Osteoblast (primary cell): Measurements from ENCODE around the gene ZNF367. TPM values are rescaled to one million over a fixed set of nuclear protein-coding genes. Genes with fewer than 3 reads are reported as not detected.

ENCODE experiments used
- DNase-seq: peaks from one replicate; pipeline ENCODE4 v3.0.0; 2011; ENCODE audit warnings: low spot score, mixed read lengths; ENCODE audit not compliant: insufficient read length; ENCODE audit errors: missing footprints
- H2AFZ ChIP-seq: 2 replicates; pipeline ENCODE4 v1.6.0; 2011; ENCODE audit warnings: mild to moderate bottlenecking, low read length
- H3K27ac ChIP-seq: 2 replicates; pipeline ENCODE4 v1.5.1; 2011; ENCODE audit warnings: mild to moderate bottlenecking, low read depth, low read length, moderate library complexity
- H3K27me3 ChIP-seq: 2 replicates; pipeline ENCODE4 v1.6.0; 2012; ENCODE audit warnings: mild to moderate bottlenecking, control low read depth, inconsistent platforms, low read length, moderate library complexity; ENCODE audit not compliant: insufficient read depth
- H3K36me3 ChIP-seq: 2 replicates; pipeline ENCODE4 v1.5.1; 2011; ENCODE audit warnings: mild to moderate bottlenecking, low read length, control low read depth, moderate library complexity; ENCODE audit not compliant: insufficient read depth
- H3K4me1 ChIP-seq: 2 replicates; pipeline ENCODE4 v1.5.1; 2011; ENCODE audit warnings: mild to moderate bottlenecking, low read length, control low read depth, moderate library complexity; ENCODE audit not compliant: insufficient read depth
- H3K4me2 ChIP-seq: 2 replicates; pipeline ENCODE4 v1.6.0; 2011; ENCODE audit warnings: mild to moderate bottlenecking, low read length; ENCODE audit not compliant: insufficient read depth
- H3K4me3 ChIP-seq: fragments of 200-600 bp; sonication (generic); 3 replicates; pipeline ENCODE4 v1.5.1; 2012; ENCODE audit warnings: mild to moderate bottlenecking, low read length, inconsistent platforms; ENCODE audit not compliant: insufficient read depth
- H3K79me2 ChIP-seq: 2 replicates; pipeline ENCODE4 v1.6.0; 2012; ENCODE audit warnings: mild to moderate bottlenecking, low read length, control low read depth, inconsistent platforms; ENCODE audit not compliant: insufficient read depth
- H3K9me3 ChIP-seq: 2 replicates; pipeline ENCODE4 v1.5.1; 2011; ENCODE audit warnings: low read depth, low read length, control low read depth
- H4K20me1 ChIP-seq: 2 replicates; pipeline ENCODE4 v1.6.0; 2012; ENCODE audit warnings: mild to moderate bottlenecking, low read length, control low read depth; ENCODE audit not compliant: insufficient read depth
- total RNA-seq: library from RNA; depleted of rRNA; stranded (reverse); fragments of >200 nt; gene quantifications from 2 replicates; pipeline ENCODE4 v1.2.3, GENCODE V29; 2012
- TF ChIP-seq, protein P1 (sequence below): IDR thresholded peaks from 2 replicates; pipeline ENCODE4 v1.5.1; 2011; ENCODE audit warnings: mild to moderate bottlenecking, low read depth, low read length, moderate library complexity; ENCODE audit errors: extremely low read depth

The ZNF367 gene
- total RNA-seq, 1 donor: 1.4 TPM

DNA sequence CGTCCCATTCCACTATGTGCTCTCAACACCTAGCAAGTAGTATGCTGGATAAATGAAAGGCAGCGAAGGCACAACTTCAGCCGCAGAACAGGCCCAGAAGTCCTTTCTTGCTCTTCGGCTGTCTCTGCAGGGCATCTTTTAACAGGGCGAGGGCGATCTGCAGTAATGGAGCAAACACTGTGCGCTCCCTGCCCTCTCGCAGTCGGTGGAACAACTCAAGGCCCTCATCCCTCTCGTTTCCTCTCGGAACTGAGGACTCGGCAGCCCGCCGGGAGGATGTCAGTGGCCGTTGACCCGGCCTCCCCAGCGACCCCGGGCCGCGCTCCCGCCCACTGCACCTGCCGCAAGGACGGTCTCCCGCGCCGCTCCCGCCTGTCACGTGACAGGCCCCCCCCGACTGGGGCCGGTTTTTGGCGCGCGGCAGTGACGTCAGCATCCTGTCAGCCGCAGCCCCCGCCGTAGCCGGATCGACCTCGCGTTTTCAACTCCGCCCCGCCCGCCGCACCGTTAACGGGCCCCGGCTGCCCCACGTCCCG, 1.1 kb downstream of the ZNF367 start:
- peaks cover 34% of the 10 kb centered on the region for H3K79me2 ChIP-seq
- no peaks in the 10 kb centered on the region for H3K9me3 ChIP-seq
- H3K4me2 ChIP-seq: peak overlapping the region; percentile 97
- peak overlapping the region; percentile 99 for H3K4me3 ChIP-seq
- peaks cover 36% of the 10 kb centered on the region for H3K4me1 ChIP-seq
- TF ChIP-seq, protein P1, sequence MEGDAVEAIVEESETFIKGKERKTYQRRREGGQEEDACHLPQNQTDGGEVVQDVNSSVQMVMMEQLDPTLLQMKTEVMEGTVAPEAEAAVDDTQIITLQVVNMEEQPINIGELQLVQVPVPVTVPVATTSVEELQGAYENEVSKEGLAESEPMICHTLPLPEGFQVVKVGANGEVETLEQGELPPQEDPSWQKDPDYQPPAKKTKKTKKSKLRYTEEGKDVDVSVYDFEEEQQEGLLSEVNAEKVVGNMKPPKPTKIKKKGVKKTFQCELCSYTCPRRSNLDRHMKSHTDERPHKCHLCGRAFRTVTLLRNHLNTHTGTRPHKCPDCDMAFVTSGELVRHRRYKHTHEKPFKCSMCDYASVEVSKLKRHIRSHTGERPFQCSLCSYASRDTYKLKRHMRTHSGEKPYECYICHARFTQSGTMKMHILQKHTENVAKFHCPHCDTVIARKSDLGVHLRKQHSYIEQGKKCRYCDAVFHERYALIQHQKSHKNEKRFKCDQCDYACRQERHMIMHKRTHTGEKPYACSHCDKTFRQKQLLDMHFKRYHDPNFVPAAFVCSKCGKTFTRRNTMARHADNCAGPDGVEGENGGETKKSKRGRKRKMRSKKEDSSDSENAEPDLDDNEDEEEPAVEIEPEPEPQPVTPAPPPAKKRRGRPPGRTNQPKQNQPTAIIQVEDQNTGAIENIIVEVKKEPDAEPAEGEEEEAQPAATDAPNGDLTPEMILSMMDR: peak; percentile 10
- H2AFZ ChIP-seq: peak overlapping the region; percentile 100
- no peaks in the 10 kb centered on the region for H4K20me1 ChIP-seq
- peak; percentile 98 for DNase-seq
- no peaks in the 10 kb centered on the region for H3K27me3 ChIP-seq
- H3K27ac ChIP-seq: peak overlapping the region; percentile 75
- no peaks in the 10 kb centered on the region for H3K36me3 ChIP-seq

DNA sequence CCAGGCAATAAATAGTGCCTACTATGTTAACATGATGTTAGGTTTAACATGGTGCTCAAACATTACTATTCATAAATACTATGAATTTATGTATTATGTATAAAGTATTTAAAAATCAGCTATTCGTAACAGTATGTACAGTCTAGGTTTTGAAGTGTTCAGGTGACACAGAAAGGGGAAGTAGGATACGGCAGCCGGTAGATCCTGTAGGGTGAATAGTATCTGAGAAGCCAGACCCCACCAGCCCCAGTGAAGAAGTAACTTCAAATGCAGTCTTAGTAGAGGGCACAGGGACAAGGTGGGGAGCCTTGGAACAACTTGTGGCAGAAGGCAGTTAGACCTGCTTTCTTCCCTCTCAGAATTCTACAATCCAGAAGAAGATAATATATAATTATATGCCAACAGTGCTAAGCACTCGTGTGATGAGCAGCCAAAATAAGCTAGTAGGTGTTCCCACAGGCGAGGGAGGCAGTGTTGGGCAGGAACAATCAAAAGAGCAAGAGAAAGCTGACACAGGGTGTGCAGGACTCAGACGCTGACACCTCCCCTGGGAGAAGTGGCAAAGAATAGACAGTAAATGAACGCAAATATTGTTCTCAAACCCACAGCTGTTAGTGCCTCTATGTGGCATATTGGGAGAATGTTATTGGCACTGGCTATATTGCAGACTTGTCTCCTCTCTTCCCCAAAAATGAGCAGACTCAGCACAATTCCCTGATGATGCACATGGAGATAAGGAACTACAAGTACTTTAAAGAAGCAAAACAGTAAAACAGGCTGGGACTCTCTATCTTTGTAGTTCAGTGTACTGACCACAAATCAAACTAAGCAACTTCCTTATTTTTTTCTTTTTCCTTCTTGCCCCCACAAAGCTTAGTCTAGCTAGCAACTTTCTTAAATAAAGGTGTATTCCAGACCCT, 4.6 kb downstream of the ZNF367 start:
- H2AFZ ChIP-seq: peak overlapping the region; percentile 85
- no peaks in the 10 kb centered on the region for H4K20me1 ChIP-seq
- H3K79me2 ChIP-seq: peaks cover 50% of the 10 kb centered on the region
- H3K36me3 ChIP-seq: no peaks in the 10 kb centered on the region
- TF ChIP-seq, protein P1: no peak
- no peaks in the 10 kb centered on the region for H3K9me3 ChIP-seq
- peaks cover 15% of the 10 kb centered on the region for H3K4me1 ChIP-seq
- H3K27ac ChIP-seq: no peak overlapping the region
- no peaks in the 10 kb centered on the region for H3K27me3 ChIP-seq
- peak overlapping the region; percentile 8 for H3K4me3 ChIP-seq
- peak overlapping the region; percentile 58 for H3K4me2 ChIP-seq
- DNase-seq: peak; percentile 68

DNA sequence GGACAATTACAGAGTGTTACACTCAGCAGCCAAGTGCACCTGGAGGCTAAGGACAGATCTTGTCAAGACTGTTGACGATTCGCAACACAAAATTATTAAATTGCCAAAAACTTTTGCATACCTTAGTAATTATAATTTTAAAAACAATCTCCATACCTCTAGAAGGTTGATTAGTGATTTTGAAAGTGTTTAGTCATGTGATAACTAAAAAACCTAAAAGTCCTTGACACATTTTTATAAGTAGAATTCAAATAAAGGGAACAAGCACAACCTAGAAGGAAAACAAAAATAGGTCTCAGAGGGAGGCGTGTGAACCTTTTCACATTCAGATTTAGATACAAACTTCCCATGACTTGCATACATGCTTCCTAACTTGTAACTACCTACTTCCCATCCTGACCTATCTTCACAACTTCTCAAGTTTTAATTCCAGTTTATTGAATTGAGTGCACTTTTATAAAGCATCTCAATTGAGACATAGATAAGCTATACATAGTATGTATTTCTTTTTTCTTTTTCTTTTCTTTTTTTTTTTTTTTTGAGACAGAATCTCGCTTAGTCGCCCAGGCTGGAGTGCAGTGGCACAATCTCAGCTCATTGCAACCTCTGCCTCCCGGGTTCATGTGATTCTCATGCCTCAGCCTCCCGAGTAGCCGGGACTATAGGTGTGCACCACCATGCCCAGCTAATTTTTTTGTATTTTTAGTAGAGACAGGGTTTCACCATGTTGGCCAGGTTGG, 5.8 kb downstream of the ZNF367 start:
- Histone ChIP-seq H2AFZ (peak overlapping the region; percentile 45), H3K27ac (no peak overlapping the region), H3K4me2 (no peak overlapping the region), H3K36me3 (no peaks in the 10 kb centered on the region), H3K4me1 (peaks cover 15% of the 10 kb centered on the region), H3K9me3 (no peaks in the 10 kb centered on the region), H4K20me1 (no peaks in the 10 kb centered on the region), H3K27me3 (no peaks in the 10 kb centered on the region), H3K79me2 (peaks cover 53% of the 10 kb centered on the region), H3K4me3 (no peak overlapping the region)
- no peak for DNase-seq
- TF ChIP-seq, protein P1: no peak
